ENCODE measurements around the gene WDR86.

DNA sequence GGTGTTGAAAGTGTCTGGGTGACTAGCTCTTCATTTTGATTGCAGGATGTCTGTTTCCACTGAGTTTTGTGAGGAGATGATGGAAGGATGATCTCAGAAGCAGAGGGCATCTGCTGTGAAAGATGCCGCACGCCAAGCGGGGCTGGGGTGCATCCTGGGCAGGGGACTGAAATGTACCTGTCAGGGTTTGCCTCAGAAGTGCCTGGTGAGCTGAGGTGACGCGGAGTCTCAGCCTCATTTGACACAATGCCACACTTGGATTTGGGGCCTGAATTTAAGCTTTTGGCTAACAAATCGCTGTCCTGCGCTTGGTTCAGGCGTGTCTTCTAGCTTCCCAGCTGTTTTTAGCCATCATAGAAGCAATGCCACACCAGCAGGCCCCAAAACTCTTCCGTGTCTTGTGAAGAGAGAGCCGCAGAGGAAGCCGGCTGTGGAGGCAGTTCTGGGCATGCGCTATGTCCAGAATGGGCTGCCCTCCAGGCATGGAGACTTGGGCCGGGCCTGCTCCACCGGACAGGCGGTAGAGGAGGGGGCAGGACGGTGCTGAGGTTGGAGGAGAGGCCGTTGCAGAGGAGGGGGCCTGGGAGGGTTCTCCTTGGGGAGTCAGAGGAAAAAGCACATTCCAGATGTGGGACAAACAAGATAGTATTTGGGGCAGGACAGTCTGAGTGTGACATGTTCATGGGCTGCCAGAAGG is 31.2 kb downstream of the WDR86 start:
- TF ChIP-seq RAD21 (conservative IDR thresholded peaks at IDR 0.05) (no peak), EP300 (conservative IDR thresholded peaks at IDR 0.05; ENCODE audit: poor library complexity, severe bottlenecking) (no peak), EZH2 (IDR thresholded peaks at IDR 0.05; ENCODE audit: borderline replicate concordance, insufficient read depth, low read length, poor library complexity, severe bottlenecking) (no peak), POLR2AphosphoS5 (IDR thresholded peaks at IDR 0.05) (no peak), SMC3 (conservative IDR thresholded peaks at IDR 0.05; ENCODE audit: poor library complexity) (no peak), TAF1 (IDR thresholded peaks at IDR 0.05; ENCODE audit: low read depth) (no peak), MXI1 (conservative IDR thresholded peaks at IDR 0.05; ENCODE audit: poor library complexity, severe bottlenecking) (no peak)
- TF ChIP-seq, protein P1, sequence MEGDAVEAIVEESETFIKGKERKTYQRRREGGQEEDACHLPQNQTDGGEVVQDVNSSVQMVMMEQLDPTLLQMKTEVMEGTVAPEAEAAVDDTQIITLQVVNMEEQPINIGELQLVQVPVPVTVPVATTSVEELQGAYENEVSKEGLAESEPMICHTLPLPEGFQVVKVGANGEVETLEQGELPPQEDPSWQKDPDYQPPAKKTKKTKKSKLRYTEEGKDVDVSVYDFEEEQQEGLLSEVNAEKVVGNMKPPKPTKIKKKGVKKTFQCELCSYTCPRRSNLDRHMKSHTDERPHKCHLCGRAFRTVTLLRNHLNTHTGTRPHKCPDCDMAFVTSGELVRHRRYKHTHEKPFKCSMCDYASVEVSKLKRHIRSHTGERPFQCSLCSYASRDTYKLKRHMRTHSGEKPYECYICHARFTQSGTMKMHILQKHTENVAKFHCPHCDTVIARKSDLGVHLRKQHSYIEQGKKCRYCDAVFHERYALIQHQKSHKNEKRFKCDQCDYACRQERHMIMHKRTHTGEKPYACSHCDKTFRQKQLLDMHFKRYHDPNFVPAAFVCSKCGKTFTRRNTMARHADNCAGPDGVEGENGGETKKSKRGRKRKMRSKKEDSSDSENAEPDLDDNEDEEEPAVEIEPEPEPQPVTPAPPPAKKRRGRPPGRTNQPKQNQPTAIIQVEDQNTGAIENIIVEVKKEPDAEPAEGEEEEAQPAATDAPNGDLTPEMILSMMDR (IDR thresholded peaks at IDR 0.05; ENCODE audit: poor library complexity, severe bottlenecking), result no peak

Data from neural cell (in vitro differentiated cells).